ENCODE measurements around the gene RNF112. TPM values are rescaled to one million over a fixed set of nuclear protein-coding genes. Genes with fewer than 3 reads are reported as not detected.

RNF112 gene
- total and polyA plus RNA-seq, 2 of the 13 experiments (the other 11 are each of a cell fraction or from before 2014, with no cell fraction given), result 0.05 TPM; not detected in 1

GRCh38 chr17:19386051-19386929 lies 24.7 kb upstream of the RNF112 start (continued):
- no peak for TF ChIP-seq ZNF609 (CRISPR knock-in tag; IDR thresholded peaks at IDR 0.05; ENCODE audit: borderline replicate concordance)
- no peak for TF ChIP-seq ZZZ3 (CRISPR knock-in tag; IDR thresholded peaks at IDR 0.05; ENCODE audit: borderline replicate concordance)
- TF ChIP-seq PAX8 (CRISPR knock-in tag; IDR thresholded peaks at IDR 0.05; ENCODE audit: borderline replicate concordance), result no peak
- no peak for TF ChIP-seq NFIC (IDR thresholded peaks at IDR 0.05; ENCODE audit: low read length)
- no peak for TF ChIP-seq PAWR (CRISPR knock-in tag; IDR thresholded peaks at IDR 0.05; ENCODE audit: borderline replicate concordance)
- no peak for TF ChIP-seq FIP1L1 (IDR thresholded peaks at IDR 0.05; ENCODE audit: borderline replicate concordance, insufficient read depth, low read depth, low read length)
- TF ChIP-seq SATB2 (CRISPR knock-in tag; IDR thresholded peaks at IDR 0.05), result no peak
- TF ChIP-seq UBTF (CRISPR knock-in tag; IDR thresholded peaks at IDR 0.05), result no peak
- no peak for TF ChIP-seq ZNF883 (CRISPR knock-in tag; IDR thresholded peaks at IDR 0.05; ENCODE audit: not compliant biosample characterization)
- no peak for TF ChIP-seq ONECUT2 (CRISPR knock-in tag; IDR thresholded peaks at IDR 0.05)
- no peak for TF ChIP-seq ATF2 (CRISPR knock-in tag; IDR thresholded peaks at IDR 0.05)
- TF ChIP-seq MAFG (CRISPR knock-in tag; IDR thresholded peaks at IDR 0.05), result no peak
- TF ChIP-seq ZNF12 (CRISPR knock-in tag; IDR thresholded peaks at IDR 0.05), result no peak
- no peak for TF ChIP-seq GPN1 (CRISPR knock-in tag; IDR thresholded peaks at IDR 0.05; ENCODE audit: borderline replicate concordance)
- no peak for TF ChIP-seq ZNF224 (CRISPR knock-in tag; IDR thresholded peaks at IDR 0.05)
- no peak for TF ChIP-seq GATAD1 (CRISPR knock-in tag; IDR thresholded peaks at IDR 0.05)
- peak; percentile 35; the same call in 1 of the 2 replicates for TF ChIP-seq AKAP8 (CRISPR knock-in tag; IDR thresholded peaks at IDR 0.05)
- TF ChIP-seq ZFP82 (CRISPR knock-in tag; IDR thresholded peaks at IDR 0.05; ENCODE audit: borderline replicate concordance), result no peak
- no peak for TF ChIP-seq MYC (CRISPR knock-in tag; IDR thresholded peaks at IDR 0.05; ENCODE audit: borderline replicate concordance)
- no peak for TF ChIP-seq PTBP1 (IDR thresholded peaks at IDR 0.05; ENCODE audit: low read depth, low read length, poor library complexity, severe bottlenecking)

All from HepG2 (cell line).